Effector memory CD4-positive, alpha-beta T cell (primary cell): ENCODE data around the gene SCLY.

Source experiments
- DNase-seq, 3 donors: peaks; one replicate each; pipeline ENCODE4 v3.0.0-alpha.2; 2020
- H3K27ac ChIP-seq: 2 replicates; pipeline ENCODE4 v1.7.0; 2013; ENCODE audit warnings: mild to moderate bottlenecking, low read length, moderate library complexity; ENCODE audit not compliant: insufficient read depth, poor library complexity, severe bottlenecking
- H3K27me3 ChIP-seq: replicated peaks from 2 replicates; pipeline ENCODE4 v1.7.0; 2013; ENCODE audit warnings: mild to moderate bottlenecking, low read length; ENCODE audit not compliant: insufficient read depth, control insufficient read depth, poor library complexity, severe bottlenecking
- H3K36me3 ChIP-seq: 2 replicates; pipeline ENCODE4 v1.7.0; 2013; ENCODE audit warnings: mild to moderate bottlenecking, low read length, moderate library complexity; ENCODE audit not compliant: control insufficient read depth, insufficient read depth
- H3K4me1 ChIP-seq: 2 replicates; pipeline ENCODE4 v1.7.0; 2013; ENCODE audit warnings: low read length, mild to moderate bottlenecking; ENCODE audit not compliant: control insufficient read depth, insufficient read depth, poor library complexity, severe bottlenecking
- H3K4me3 ChIP-seq: 2 replicates; pipeline ENCODE4 v1.7.0; 2013; ENCODE audit warnings: low read length, low read depth, mild to moderate bottlenecking; ENCODE audit not compliant: insufficient read depth, poor library complexity, severe bottlenecking
- H3K9me3 ChIP-seq: 2 replicates; pipeline ENCODE4 v1.7.0; 2013; ENCODE audit warnings: mild to moderate bottlenecking, low read length, moderate library complexity; ENCODE audit not compliant: control insufficient read depth

The SCLY gene

GRCh38 chr2:238100821-238101771, 40.3 kb downstream of the SCLY start:
- no peaks in the 10 kb centered on the region for H3K9me3 ChIP-seq
- DNase-seq: no peak
- H3K4me1 ChIP-seq: no peaks in the 10 kb centered on the region
- H3K4me3 ChIP-seq: no peak overlapping the region
- H3K36me3 ChIP-seq: no peaks in the 10 kb centered on the region
- H3K27me3 ChIP-seq: no peaks in the 10 kb centered on the region
- H3K27ac ChIP-seq: no peak overlapping the region

- H3K27me3 ChIP-seq: no peaks in the 10 kb centered on the region
Observed at GRCh38 chr2:238101891-238102841, 41.4 kb downstream of the SCLY start.

GRCh38 chr2:238102865-238103264, 42.1 kb downstream of the SCLY start:
- no peak for DNase-seq
- Histone ChIP-seq H3K27me3 (no peaks in the 10 kb centered on the region), H3K9me3 (no peaks in the 10 kb centered on the region), H3K4me3 (no peak overlapping the region), H3K27ac (no peak overlapping the region), H3K36me3 (no peaks in the 10 kb centered on the region), H3K4me1 (no peaks in the 10 kb centered on the region)

More at GRCh38 chr2:238101891-238102841, 41.4 kb downstream of the SCLY start:
- Histone ChIP-seq H3K27ac (no peak overlapping the region), H3K36me3 (no peaks in the 10 kb centered on the region), H3K9me3 (no peaks in the 10 kb centered on the region), H3K4me1 (no peaks in the 10 kb centered on the region), H3K4me3 (no peak overlapping the region)
- no peak for DNase-seq

- DNase-seq: no peak
- Histone ChIP-seq H3K27ac (no peak overlapping the region), H3K36me3 (no peaks in the 10 kb centered on the region), H3K4me3 (no peak overlapping the region), H3K27me3 (no peaks in the 10 kb centered on the region), H3K9me3 (no peaks in the 10 kb centered on the region), H3K4me1 (no peaks in the 10 kb centered on the region)
Observed at GRCh38 chr2:238103465-238104225, 42.8 kb downstream of the SCLY start.

- DNase-seq: no peak
- no peak overlapping the region for H3K27ac ChIP-seq
- H3K27me3 ChIP-seq: no peaks in the 10 kb centered on the region
- H3K36me3 ChIP-seq: no peaks in the 10 kb centered on the region
- no peaks in the 10 kb centered on the region for H3K9me3 ChIP-seq
- no peak overlapping the region for H3K4me3 ChIP-seq
- H3K4me1 ChIP-seq: no peaks in the 10 kb centered on the region
Observed at GRCh38 chr2:238104226-238104690, 43.5 kb downstream of the SCLY start.

- Histone ChIP-seq H3K4me1 (no peaks in the 10 kb centered on the region), H3K27ac (no peak overlapping the region), H3K27me3 (no peaks in the 10 kb centered on the region), H3K4me3 (no peak overlapping the region), H3K9me3 (no peaks in the 10 kb centered on the region), H3K36me3 (no peaks in the 10 kb centered on the region)
- DNase-seq: no peak
Observed at GRCh38 chr2:238104691-238105371, 44.0 kb downstream of the SCLY start.

- DNase-seq: no peak
- no peaks in the 10 kb centered on the region for H3K9me3 ChIP-seq
- no peaks in the 10 kb centered on the region for H3K36me3 ChIP-seq
- no peak overlapping the region for H3K27ac ChIP-seq
- H3K4me3 ChIP-seq: no peak overlapping the region
- H3K27me3 ChIP-seq: no peaks in the 10 kb centered on the region
- no peaks in the 10 kb centered on the region for H3K4me1 ChIP-seq
Observed at GRCh38 chr2:238105506-238106338, 44.9 kb downstream of the SCLY start.

- Histone ChIP-seq H3K4me3 (no peak overlapping the region), H3K27ac (no peak overlapping the region), H3K4me1 (no peaks in the 10 kb centered on the region), H3K27me3 (no peaks in the 10 kb centered on the region), H3K36me3 (no peaks in the 10 kb centered on the region), H3K9me3 (no peaks in the 10 kb centered on the region)
- no peak for DNase-seq
Observed at GRCh38 chr2:238106339-238106697, 45.5 kb downstream of the SCLY start.
